Effector memory CD8-positive, alpha-beta T cell (primary cell): ENCODE results near the gene GFAP.
A peak's percentile ranks its signal among the peaks of the same experiment; 100 is the strongest.
"Not testable (repeated sequence)": the region's sequence is repeated elsewhere in the genome, so short reads cannot be mapped to it uniquely, and the experiment has no call there.

Experiments used
- ATAC-seq: fragments of 150-1000 bp; cut with Tn5 transposase; replicated peaks from 2 replicates; pipeline ENCODE4 v1.10.0; 2021; ENCODE audit warnings: mild to moderate bottlenecking, moderate library complexity
- DNase-seq, 3 experiments: peaks; one replicate each; pipeline ENCODE4 v3.0.0; 2021
- H3K27ac Mint-ChIP-seq, 2 donors: one replicate each; pipeline ENCODE4 v1.8.0; 2022; ENCODE audit warnings: mild to moderate bottlenecking in 2 of 2, mixed read lengths in 2 of 2, moderate library complexity in 2 of 2
- H3K27me3 Mint-ChIP-seq, 2 donors: one replicate each; pipeline ENCODE4 v1.8.0; 2022; ENCODE audit warnings: mixed read lengths in 2 of 2
- H3K36me3 Mint-ChIP-seq: one replicate; pipeline ENCODE4 v1.8.0; 2022; ENCODE audit warnings: mild to moderate bottlenecking, moderate library complexity, mixed read lengths; ENCODE audit not compliant: insufficient read depth
- H3K4me1 Mint-ChIP-seq, 2 donors: one replicate each; pipeline ENCODE4 v1.8.0; 2022; ENCODE audit warnings: low read depth in 2 of 2, mixed read lengths in 2 of 2
- H3K4me3 Mint-ChIP-seq, 2 donors: one replicate each; pipeline ENCODE4 v1.8.0; 2022; ENCODE audit warnings: mild to moderate bottlenecking in 2 of 2, mixed read lengths in 2 of 2, moderate library complexity in 2 of 2
- H3K9me3 Mint-ChIP-seq, 2 donors: one replicate each; pipeline ENCODE4 v1.8.0; 2022; ENCODE audit warnings: mixed read lengths in 2 of 2
- total RNA-seq, 9 experiments: gene quantifications; one replicate each; lab custom pipeline; 2026; lab: John Stamatoyannopoulos, UW

Gene GFAP
- total RNA-seq, result 0 to 0.38 (median 0) reads per million in 9 experiments

DNA sequence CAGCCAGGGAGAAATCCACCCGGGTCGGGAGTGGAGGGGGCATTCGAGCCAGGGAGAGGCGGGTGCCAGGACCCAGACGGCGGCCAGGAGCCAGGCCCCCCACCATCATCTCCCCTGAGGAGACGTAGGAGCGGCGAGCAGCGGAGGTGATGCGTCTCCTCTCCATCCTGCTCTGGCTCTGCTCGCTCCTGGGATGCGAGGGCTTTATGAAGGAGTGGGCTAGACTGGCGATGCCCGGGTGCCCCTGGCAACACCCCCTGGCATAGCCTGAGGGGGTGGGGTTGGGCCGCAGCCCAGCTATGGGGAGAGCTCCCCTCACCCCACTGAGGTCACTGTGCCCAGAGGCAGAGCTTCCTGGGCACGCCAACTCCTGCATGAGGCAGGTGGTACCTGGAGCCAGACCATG lies at the start of gene GFAP:
Gene GFAP (minus strand): TSS at position 180 of the 406 bp plus-strand sequence. CDS start 14 bp downstream, at position 166.
- Mint-ChIP-seq H3K27ac (no peak within 1 kb of the TSS), H3K27me3 (peaks cover 26 to 75% of the 10 kb centered on the region in 2 donors), H3K9me3 (no peaks in the 10 kb centered on the region), H3K4me3 (no peak within 1 kb of the TSS), H3K4me1 (peaks cover 9 to 10% of the 10 kb centered on the region in 2 donors), H3K36me3 (no peaks in the 10 kb centered on the region)
- no peak for ATAC-seq
- no peak for DNase-seq

GRCh38 chr17:44961921-44962350 lies 46.6 kb upstream of the GFAP start:
- Mint-ChIP-seq H3K4me3 (no peak overlapping the region), H3K9me3 (no peaks in the 10 kb centered on the region), H3K36me3 (no peaks in the 10 kb centered on the region), H3K4me1 (peaks cover 2 to 8% of the 10 kb centered on the region in 2 donors), H3K27me3 (peaks cover 71 to 91% of the 10 kb centered on the region in 2 donors), H3K27ac (no peak overlapping the region)
- DNase-seq, result no peak
- no peak for ATAC-seq

DNA sequence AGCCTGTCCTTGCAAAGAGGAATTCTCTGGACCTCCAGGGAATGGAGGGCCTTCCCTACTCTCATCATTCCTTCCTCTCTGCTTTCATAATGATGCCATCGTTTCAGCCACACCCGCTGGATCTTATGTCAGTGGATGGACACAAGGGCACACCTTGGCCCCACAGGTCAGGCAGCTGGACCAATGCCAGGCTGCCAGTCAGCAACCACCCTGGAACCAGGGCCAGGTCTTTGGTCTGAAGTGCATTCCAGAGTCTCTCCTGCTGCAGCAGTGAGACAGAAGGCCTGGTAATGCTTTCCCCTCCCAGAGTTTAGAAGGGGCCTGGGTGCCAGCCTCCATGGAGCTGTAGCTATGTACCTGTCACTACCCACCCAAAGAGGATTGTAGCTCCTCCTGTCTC lies 45.4 kb upstream of the GFAP start:
- Mint-ChIP-seq H3K9me3 (no peaks in the 10 kb centered on the region), H3K27ac (no peak overlapping the region), H3K4me1 (peaks cover 0 to 3% of the 10 kb centered on the region in 2 donors), H3K27me3 (peaks cover 71 to 91% of the 10 kb centered on the region in 2 donors), H3K4me3 (peak overlapping the region in 1 of 2 donors; percentile 27), H3K36me3 (no peaks in the 10 kb centered on the region)
- ATAC-seq (no peak), DNase-seq (no peak)

- Mint-ChIP-seq H3K27ac (no peak overlapping the region), H3K9me3 (no peaks in the 10 kb centered on the region), H3K36me3 (no peaks in the 10 kb centered on the region), H3K4me3 (no peak overlapping the region), H3K4me1 (peaks cover 0 to 2% of the 10 kb centered on the region in 2 donors), H3K27me3 (peaks cover 71 to 91% of the 10 kb centered on the region in 2 donors)
- ATAC-seq, result no peak
- no peak for DNase-seq
These were observed 44.7 kb upstream of the GFAP start for GRCh38 chr17:44959821-44960531.

DNA sequence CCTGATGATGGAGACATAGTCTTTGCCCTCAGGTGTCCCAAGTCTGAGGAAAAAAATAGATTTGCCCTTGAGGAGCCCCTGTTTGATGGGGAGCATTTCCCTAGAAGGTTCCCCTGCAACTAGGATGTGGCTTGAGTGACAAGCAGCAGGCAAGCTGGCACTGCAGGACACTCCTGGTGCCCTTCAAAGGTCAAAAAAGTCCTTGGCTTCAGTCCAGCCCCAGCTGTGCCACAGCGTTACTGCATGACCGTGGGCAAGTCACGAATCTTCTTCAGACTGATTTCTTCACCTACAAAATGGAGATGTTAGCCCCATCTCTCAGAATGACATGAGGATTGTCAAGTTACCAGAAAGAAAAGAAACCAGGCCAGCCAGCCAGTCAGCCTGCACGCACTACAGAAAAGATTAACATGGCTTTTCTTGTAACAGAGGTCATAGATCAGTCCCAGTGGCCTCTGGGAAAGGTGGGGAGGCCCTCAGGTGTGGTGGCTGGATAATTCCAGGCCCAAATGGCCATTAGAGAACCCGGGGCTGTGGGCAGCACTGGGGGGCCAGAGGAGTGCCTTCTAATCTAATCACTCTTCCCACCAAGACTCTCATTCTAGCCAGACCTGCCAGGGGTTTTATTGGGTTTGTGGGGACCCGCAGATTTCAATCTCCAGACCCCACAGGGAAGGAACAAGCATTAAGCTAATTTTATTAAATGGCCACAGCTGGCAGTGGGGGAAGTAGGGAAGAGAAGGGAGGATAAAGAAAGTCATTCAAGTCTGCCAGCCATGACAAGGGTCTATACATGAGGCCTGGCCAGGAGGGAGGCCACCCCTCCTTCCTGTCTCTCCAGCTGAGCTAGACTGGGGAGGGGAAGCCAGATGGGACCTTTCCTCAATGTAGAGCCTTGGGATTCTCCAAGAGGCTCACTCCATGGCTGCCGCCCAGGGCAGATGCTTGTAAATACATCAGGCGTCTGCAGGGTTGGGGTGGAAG lies 42.0 kb upstream of the GFAP start:
- H3K9me3 Mint-ChIP-seq, result no peaks in the 10 kb centered on the region
- H3K27me3 Mint-ChIP-seq, result peaks cover 48 to 68% of the 10 kb centered on the region in 2 donors
- peaks cover 0 to 2% of the 10 kb centered on the region in 2 donors for H3K4me1 Mint-ChIP-seq
- no peaks in the 10 kb centered on the region for H3K36me3 Mint-ChIP-seq
- no peak overlapping the region for H3K27ac Mint-ChIP-seq
- no peak overlapping the region for H3K4me3 Mint-ChIP-seq
- ATAC-seq, result no peak
- no peak for DNase-seq

DNA sequence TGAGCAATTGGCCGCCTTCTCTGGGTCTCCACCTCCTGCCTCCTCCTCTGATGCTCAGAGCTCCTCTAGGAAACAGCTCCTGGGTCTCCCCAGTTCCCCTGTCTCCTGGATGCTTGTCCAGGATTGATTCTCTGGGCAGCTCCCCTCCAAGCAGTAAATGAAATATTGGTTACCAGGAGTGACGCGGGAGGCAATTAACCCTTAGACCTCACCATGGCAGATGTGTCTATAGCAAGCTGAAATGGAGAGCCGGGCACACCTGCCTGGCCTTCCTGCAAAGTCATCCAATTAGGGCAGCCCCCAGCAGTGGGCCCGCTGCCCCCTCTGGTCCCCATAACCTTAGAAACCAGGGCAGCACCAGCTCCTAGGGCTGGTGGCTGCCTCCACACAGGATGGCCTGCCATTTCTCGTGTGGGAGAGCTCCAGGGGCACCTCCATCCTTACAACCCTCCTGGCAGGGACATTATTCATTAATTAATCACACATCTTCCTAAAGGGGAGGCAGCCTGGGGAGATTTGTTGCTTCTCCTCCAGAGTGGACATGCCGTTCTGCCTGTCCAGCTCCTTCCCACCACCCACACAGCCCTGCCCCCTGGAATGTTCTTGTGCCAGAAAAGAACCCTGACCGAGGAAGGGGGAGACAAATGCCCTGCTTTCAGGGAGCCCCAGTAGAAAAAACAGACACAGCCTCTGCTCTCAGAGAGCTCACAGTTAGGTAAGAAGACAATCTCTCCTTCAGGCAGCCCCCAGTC lies 40.5 kb upstream of the GFAP start:
- H3K36me3 Mint-ChIP-seq, result no peaks in the 10 kb centered on the region
- H3K27ac Mint-ChIP-seq, result no peak overlapping the region
- H3K4me1 Mint-ChIP-seq, result peaks cover 0 to 2% of the 10 kb centered on the region in 2 donors
- ATAC-seq, result no peak
- H3K27me3 Mint-ChIP-seq, result peaks cover 46 to 62% of the 10 kb centered on the region in 2 donors
- H3K9me3 Mint-ChIP-seq, result no peaks in the 10 kb centered on the region
- no peak for DNase-seq
- H3K4me3 Mint-ChIP-seq, result no peak overlapping the region

DNA sequence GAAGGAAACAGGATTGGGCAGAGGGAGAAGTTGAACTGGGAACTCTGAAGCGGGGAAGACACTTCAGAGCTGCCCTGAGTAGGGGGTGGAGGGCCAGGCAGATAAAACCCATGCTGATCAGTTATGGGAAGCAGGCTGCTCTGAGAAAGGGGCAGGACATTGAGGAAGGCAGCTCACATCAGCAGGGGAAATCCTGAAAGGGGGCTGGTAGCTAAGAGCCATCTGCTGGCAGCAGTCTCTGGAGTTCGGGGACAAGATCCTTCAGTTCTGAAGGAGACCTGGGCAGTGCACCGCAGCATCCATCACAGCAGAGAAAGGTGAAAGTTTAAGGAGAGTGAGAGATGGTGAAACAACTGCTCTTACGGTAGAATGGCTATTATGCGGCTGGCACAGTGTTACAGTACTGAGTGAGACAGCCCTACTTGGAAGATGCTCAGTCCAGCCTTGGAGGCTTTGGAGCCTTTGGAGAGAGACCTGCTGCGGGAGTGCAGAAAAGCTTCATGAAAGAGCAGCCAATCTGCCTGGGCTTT lies 37.7 kb upstream of the GFAP start:
- Mint-ChIP-seq H3K36me3 (no peaks in the 10 kb centered on the region), H3K4me3 (no peak overlapping the region), H3K4me1 (peaks cover 0 to 2% of the 10 kb centered on the region in 2 donors), H3K27ac (no peak overlapping the region), H3K9me3 (no peaks in the 10 kb centered on the region), H3K27me3 (peaks cover 30 to 33% of the 10 kb centered on the region in 2 donors)
- ATAC-seq, result no peak
- no peak for DNase-seq

GRCh38 chr17:44948315-44948795 lies 33.1 kb upstream of the GFAP start:
- Mint-ChIP-seq H3K9me3 (no peaks in the 10 kb centered on the region), H3K36me3 (peaks cover 3% of the 10 kb centered on the region), H3K4me3 (peak overlapping the region; percentile 87 to 91), H3K27ac (peak overlapping the region; percentile 83 to 92), H3K27me3 (no peaks in the 10 kb centered on the region), H3K4me1 (peaks cover 6% of the 10 kb centered on the region in 2 donors)
- ATAC-seq, result no peak
- no peak for DNase-seq

DNA sequence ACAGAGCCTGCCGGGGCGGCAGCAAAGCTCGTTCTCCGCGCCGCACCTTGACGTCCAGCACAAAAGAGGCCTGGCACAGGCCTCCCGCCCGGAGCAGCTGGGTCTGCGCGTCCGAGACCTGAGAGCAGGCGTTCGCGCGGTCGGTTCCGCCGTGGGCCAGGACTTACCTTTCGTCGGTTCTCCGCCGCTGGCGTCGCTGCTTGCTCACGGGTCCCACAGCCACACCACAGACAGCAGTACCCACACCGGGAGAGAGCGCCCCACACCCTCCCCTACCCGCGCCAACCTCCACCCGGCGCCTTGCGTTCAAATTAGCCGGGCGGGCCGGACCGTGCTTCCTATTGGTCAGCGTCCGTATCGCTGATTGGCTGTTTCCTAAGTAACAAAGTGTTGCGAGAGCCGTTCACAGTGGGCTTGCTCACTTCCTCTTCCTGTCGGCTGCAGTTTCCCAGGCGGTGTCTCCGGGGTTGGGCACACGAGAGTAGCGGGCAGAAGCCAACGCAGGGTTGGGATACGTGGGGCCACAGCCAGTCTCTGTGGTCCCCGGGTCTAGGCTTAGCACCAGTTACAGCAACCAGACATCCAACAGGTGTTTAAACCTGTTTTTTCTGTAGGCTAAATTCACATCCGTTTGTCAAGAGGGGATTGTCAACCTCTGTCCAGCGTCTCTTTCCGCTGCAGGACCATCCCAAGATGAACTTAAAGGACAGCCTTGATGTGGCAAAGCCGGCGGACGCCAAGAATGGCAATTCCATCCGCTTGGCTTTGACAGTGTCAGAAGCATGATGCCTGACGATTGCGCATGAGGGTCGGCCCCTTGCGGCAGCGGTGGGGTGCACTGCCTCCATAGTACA lies 32.4 kb upstream of the GFAP start, which contains the start of gene KIF18B:
Gene KIF18B (minus strand): TSS at position 313 of the 854 bp plus-strand sequence. CDS start 11,429 bp downstream, outside the sequence.
- H3K4me3 Mint-ChIP-seq, result peak within 1 kb of the TSS; percentile 87 to 91
- H3K4me1 Mint-ChIP-seq, result peaks cover 6% of the 10 kb centered on the region in 2 donors
- peak within 1 kb of the TSS; percentile 83 to 92 for H3K27ac Mint-ChIP-seq
- ATAC-seq, result peak; percentile 99
- peak; percentile 87 to 88 (median 88) for DNase-seq
- H3K9me3 Mint-ChIP-seq, result no peaks in the 10 kb centered on the region
- peaks cover 6% of the 10 kb centered on the region for H3K36me3 Mint-ChIP-seq
- no peaks in the 10 kb centered on the region for H3K27me3 Mint-ChIP-seq

DNA sequence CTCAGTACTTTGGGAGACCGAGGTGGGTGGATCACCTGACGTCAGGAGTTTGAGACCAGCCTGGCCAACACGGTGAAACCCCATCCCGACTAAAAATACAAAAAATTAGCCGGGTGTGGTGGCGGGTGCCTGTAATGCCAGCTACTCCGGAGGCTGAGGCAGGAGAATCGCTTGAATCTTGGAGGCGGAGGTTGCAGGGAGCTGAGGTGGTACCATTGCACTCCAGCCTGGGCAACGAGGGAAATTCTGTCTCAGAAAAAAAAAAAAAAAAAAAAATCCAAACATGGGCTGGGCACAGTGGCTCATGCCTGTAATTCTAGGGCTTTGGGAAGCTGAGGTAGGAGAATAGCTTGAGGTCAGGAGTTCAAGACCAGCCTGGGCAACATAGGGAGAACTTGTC lies 30.4 kb upstream of the GFAP start:
- not testable (repeated sequence) for H3K9me3 Mint-ChIP-seq, ATAC-seq, H3K4me1 Mint-ChIP-seq, H3K4me3 Mint-ChIP-seq, H3K27ac Mint-ChIP-seq, H3K27me3 Mint-ChIP-seq, DNase-seq, H3K36me3 Mint-ChIP-seq

GRCh38 chr17:44942456-44942855 lies 27.2 kb upstream of the GFAP start:
- H3K4me1 Mint-ChIP-seq, result peaks cover 3 to 6% of the 10 kb centered on the region in 2 donors
- peak overlapping the region; percentile 9 to 28 for H3K27ac Mint-ChIP-seq
- peaks cover 3% of the 10 kb centered on the region for H3K36me3 Mint-ChIP-seq
- ATAC-seq (no peak), DNase-seq (no peak)
- no peaks in the 10 kb centered on the region for H3K9me3 Mint-ChIP-seq
- no peak overlapping the region for H3K4me3 Mint-ChIP-seq
- H3K27me3 Mint-ChIP-seq, result no peaks in the 10 kb centered on the region
